Liver (tissue), 9 donors: Measurements from ENCODE around the gene ACOT7. TPM values are rescaled to one million over a fixed set of nuclear protein-coding genes. Genes with fewer than 3 reads are reported as not detected.

Source experiments
- DNase-seq: peaks from one replicate; pipeline ENCODE4 v3.0.0-alpha.2; 2017; ENCODE audit warnings: low spot score
- H3K27ac ChIP-seq, 2 donors: one replicate each; pipeline ENCODE4 v1.7.0; 2013; ENCODE audit warnings: inconsistent platforms in 2 of 2, low read length in 2 of 2, control low read depth in 1 of 2, low read depth in 1 of 2, mild to moderate bottlenecking in 1 of 2
- H3K27me3 ChIP-seq, 4 donors: one replicate each; pipeline versions ENCODE4 v1.6.1 to v1.7.0; 2013; ENCODE audit warnings: low read length in 3 of 4, inconsistent platforms in 1 of 4, mild to moderate bottlenecking in 1 of 4, moderate library complexity in 1 of 4; ENCODE audit not compliant: control insufficient read depth in 4 of 4, insufficient read depth in 4 of 4
- H3K36me3 ChIP-seq, 4 donors: one replicate each; pipeline versions ENCODE4 v1.6.1 to v1.7.0; 2013; ENCODE audit warnings: low read length in 3 of 4, mild to moderate bottlenecking in 3 of 4, low read depth in 1 of 4, moderate library complexity in 1 of 4; ENCODE audit not compliant: control insufficient read depth in 4 of 4, insufficient read depth in 3 of 4
- H3K4me1 ChIP-seq, 4 donors: one replicate each; pipeline versions ENCODE4 v1.6.1 to v1.7.0; 2013; ENCODE audit warnings: low read length in 3 of 4, mild to moderate bottlenecking in 3 of 4, moderate library complexity in 1 of 4; ENCODE audit not compliant: control insufficient read depth in 4 of 4, insufficient read depth in 4 of 4
- H3K4me3 ChIP-seq, 3 donors: one replicate each; pipeline versions ENCODE4 v1.6.1 to v1.7.0; 2013; ENCODE audit warnings: low read length in 3 of 3, control low read depth in 1 of 3, low read depth in 1 of 3, mild to moderate bottlenecking in 1 of 3
- H3K9ac ChIP-seq, 2 donors: one replicate each; pipeline ENCODE4 v1.7.0; 2013; ENCODE audit warnings: low read length in 2 of 2, mild to moderate bottlenecking in 2 of 2, moderate library complexity in 2 of 2, control low read depth in 1 of 2, low read depth in 1 of 2
- H3K9me3 ChIP-seq, 4 donors: one replicate each; pipeline versions ENCODE4 v1.6.1 to v1.7.0; 2013; ENCODE audit warnings: low read length in 3 of 4; ENCODE audit not compliant: control insufficient read depth in 4 of 4
- EGR1 ChIP-seq, 2 donors: IDR thresholded peaks; 2 replicates each; pipeline ENCODE4 v1.6.1; 2016 to 2018; ENCODE audit warnings: antibody characterized with exemption in 2 of 2, low read depth in 2 of 2
- FOXA1 ChIP-seq: IDR thresholded peaks from 2 replicates; pipeline ENCODE4 v1.6.1; 2016; ENCODE audit warnings: antibody characterized with exemption
- FOXA2 ChIP-seq: IDR thresholded peaks from 2 replicates; pipeline ENCODE4 v1.6.1; 2016; ENCODE audit warnings: antibody characterized with exemption
- GABPA ChIP-seq, 2 donors: IDR thresholded peaks in 1 of 2; conservative IDR thresholded peaks in 1 of 2; 2 replicates each; pipeline ENCODE4 v1.6.1; 2016; ENCODE audit warnings: antibody characterized with exemption in 2 of 2, mild to moderate bottlenecking in 1 of 2, moderate library complexity in 1 of 2
- HNF4A ChIP-seq, 2 donors: conservative IDR thresholded peaks; 2 replicates each; pipeline ENCODE4 v1.6.1; 2016; ENCODE audit warnings: antibody characterized with exemption in 2 of 2, mild to moderate bottlenecking in 2 of 2
- HNF4G ChIP-seq: IDR thresholded peaks from 2 replicates; pipeline ENCODE4 v1.6.1; 2016; ENCODE audit warnings: antibody characterized with exemption
- JUND ChIP-seq, 2 donors: IDR thresholded peaks; 2 replicates each; pipeline ENCODE4 v1.6.1; 2016; ENCODE audit warnings: antibody characterized with exemption in 2 of 2
- MAX ChIP-seq: IDR thresholded peaks from 2 replicates; pipeline ENCODE4 v1.6.1; 2016; ENCODE audit warnings: antibody characterized with exemption
- NR2F2 ChIP-seq: IDR thresholded peaks from 2 replicates; pipeline ENCODE4 v1.6.1; 2016; ENCODE audit warnings: antibody characterized with exemption
- RAD21 ChIP-seq, 2 donors: IDR thresholded peaks; 2 replicates each; pipeline ENCODE4 v1.6.1; 2016; ENCODE audit warnings: antibody characterized with exemption in 2 of 2, mild to moderate bottlenecking in 2 of 2
- RXRA ChIP-seq, 2 donors: IDR thresholded peaks; 2 replicates each; pipeline ENCODE4 v1.6.1; 2017 to 2018; ENCODE audit warnings: antibody characterized with exemption in 2 of 2, mild to moderate bottlenecking in 1 of 2
- SP1 ChIP-seq: IDR thresholded peaks from 2 replicates; pipeline ENCODE4 v1.6.1; 2018; ENCODE audit warnings: antibody characterized with exemption, mild to moderate bottlenecking
- TAF1 ChIP-seq: conservative IDR thresholded peaks from 2 replicates; pipeline ENCODE4 v1.6.1; 2016; ENCODE audit warnings: antibody characterized with exemption, mild to moderate bottlenecking
- YY1 ChIP-seq: IDR thresholded peaks from 2 replicates; pipeline ENCODE4 v1.6.1; 2016; ENCODE audit warnings: antibody characterized with exemption, mild to moderate bottlenecking
- ZBTB33 ChIP-seq: IDR thresholded peaks from 2 replicates; pipeline ENCODE4 v1.6.1; 2016; ENCODE audit warnings: antibody characterized with exemption
- WGBS: extraction: QIAGEN DNeasy Blood & Tissue Kit; methylation state at CpG from one replicate; pipeline ENCODE4 v1.1.7; 2013; 5-methylcytosine and 5-hydroxymethylcytosine counted together
- polyA plus RNA-seq, 2 donors: library from polyadenylated mRNA; stranded (reverse) in 1 of 2; unstranded in 1 of 2; fragments of 200-250 nt in 1 of 2; fragments of >200 nt in 1 of 2; fragmentation: Nextera tagmentation in 1 of 2; extraction: Ambion mirVana in 1 of 2; gene quantifications; one replicate each; pipeline versions ENCODE4 v1.2.1 to v1.2.3, GENCODE V29; 2013 to 2015
- total RNA-seq, 2 donors: library from RNA; depleted of rRNA; stranded (reverse); fragments of >200 nt; gene quantifications; one replicate each; pipeline ENCODE4 v1.2.3, GENCODE V29; 2014
- TF ChIP-seq, protein P1 (sequence below): fragments of 150-350 bp; IDR thresholded peaks from 2 replicates; pipeline ENCODE4 v1.5.1; 2017; ENCODE audit warnings: improper control_type of control experiment, low read depth, low read length; ENCODE audit not compliant: missing input control
- TF ChIP-seq, protein P2 (sequence below): IDR thresholded peaks from 2 replicates; pipeline ENCODE4 v1.6.1; 2016; ENCODE audit warnings: antibody characterized with exemption, mild to moderate bottlenecking
- TF ChIP-seq, protein P3 (sequence below): IDR thresholded peaks from 2 replicates; pipeline ENCODE4 v1.6.1; 2016; ENCODE audit warnings: antibody characterized with exemption
- donor health status: healthy.
- donor health status: healthy.
- donor health status: healthy.
- donor health status: healthy.
- donor health status: healthy.

Gene ACOT7
- total and polyA plus RNA-seq, 4 donors = 8.7 to 14.4 (median 10.4) TPM

- Histone ChIP-seq H3K36me3 (no peaks in the 10 kb centered on the region), H3K4me3 (no peak overlapping the region), H3K27ac (peak overlapping the region; percentile 88 to 89), H3K9ac (peak overlapping the region in 1 of 2 donors; percentile 5), H3K9me3 (no peaks in the 10 kb centered on the region), H3K4me1 (peaks cover 29 to 72% (median 55%) of the 10 kb centered on the region in 4 donors), H3K27me3 (no peaks in the 10 kb centered on the region)
- peak in 1 of 2 donors; percentile 19 for TF ChIP-seq GABPA (IDR thresholded peaks at IDR 0.05 in 1 of 2, conservative IDR thresholded peaks at IDR 0.05 in 1 of 2)
- peak; percentile 79 for TF ChIP-seq NR2F2
- no peak for TF ChIP-seq TAF1
- peak; percentile 81 to 90 for TF ChIP-seq HNF4A (conservative IDR thresholded peaks at IDR 0.05)
- peak; percentile 89 to 95 for TF ChIP-seq RXRA (IDR thresholded peaks at IDR 0.05)
- TF ChIP-seq JUND (IDR thresholded peaks at IDR 0.05) = peak in 1 of 2 donors; percentile 59
- TF ChIP-seq SP1 = peak; percentile 96
- TF ChIP-seq ZBTB33 = peak; percentile 66
- TF ChIP-seq, protein P1, sequence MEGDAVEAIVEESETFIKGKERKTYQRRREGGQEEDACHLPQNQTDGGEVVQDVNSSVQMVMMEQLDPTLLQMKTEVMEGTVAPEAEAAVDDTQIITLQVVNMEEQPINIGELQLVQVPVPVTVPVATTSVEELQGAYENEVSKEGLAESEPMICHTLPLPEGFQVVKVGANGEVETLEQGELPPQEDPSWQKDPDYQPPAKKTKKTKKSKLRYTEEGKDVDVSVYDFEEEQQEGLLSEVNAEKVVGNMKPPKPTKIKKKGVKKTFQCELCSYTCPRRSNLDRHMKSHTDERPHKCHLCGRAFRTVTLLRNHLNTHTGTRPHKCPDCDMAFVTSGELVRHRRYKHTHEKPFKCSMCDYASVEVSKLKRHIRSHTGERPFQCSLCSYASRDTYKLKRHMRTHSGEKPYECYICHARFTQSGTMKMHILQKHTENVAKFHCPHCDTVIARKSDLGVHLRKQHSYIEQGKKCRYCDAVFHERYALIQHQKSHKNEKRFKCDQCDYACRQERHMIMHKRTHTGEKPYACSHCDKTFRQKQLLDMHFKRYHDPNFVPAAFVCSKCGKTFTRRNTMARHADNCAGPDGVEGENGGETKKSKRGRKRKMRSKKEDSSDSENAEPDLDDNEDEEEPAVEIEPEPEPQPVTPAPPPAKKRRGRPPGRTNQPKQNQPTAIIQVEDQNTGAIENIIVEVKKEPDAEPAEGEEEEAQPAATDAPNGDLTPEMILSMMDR = no peak
- peak; percentile 29 for TF ChIP-seq HNF4G
- TF ChIP-seq MAX = peak; percentile 85
- peak; percentile 51 for TF ChIP-seq FOXA2
- TF ChIP-seq, protein P2, sequence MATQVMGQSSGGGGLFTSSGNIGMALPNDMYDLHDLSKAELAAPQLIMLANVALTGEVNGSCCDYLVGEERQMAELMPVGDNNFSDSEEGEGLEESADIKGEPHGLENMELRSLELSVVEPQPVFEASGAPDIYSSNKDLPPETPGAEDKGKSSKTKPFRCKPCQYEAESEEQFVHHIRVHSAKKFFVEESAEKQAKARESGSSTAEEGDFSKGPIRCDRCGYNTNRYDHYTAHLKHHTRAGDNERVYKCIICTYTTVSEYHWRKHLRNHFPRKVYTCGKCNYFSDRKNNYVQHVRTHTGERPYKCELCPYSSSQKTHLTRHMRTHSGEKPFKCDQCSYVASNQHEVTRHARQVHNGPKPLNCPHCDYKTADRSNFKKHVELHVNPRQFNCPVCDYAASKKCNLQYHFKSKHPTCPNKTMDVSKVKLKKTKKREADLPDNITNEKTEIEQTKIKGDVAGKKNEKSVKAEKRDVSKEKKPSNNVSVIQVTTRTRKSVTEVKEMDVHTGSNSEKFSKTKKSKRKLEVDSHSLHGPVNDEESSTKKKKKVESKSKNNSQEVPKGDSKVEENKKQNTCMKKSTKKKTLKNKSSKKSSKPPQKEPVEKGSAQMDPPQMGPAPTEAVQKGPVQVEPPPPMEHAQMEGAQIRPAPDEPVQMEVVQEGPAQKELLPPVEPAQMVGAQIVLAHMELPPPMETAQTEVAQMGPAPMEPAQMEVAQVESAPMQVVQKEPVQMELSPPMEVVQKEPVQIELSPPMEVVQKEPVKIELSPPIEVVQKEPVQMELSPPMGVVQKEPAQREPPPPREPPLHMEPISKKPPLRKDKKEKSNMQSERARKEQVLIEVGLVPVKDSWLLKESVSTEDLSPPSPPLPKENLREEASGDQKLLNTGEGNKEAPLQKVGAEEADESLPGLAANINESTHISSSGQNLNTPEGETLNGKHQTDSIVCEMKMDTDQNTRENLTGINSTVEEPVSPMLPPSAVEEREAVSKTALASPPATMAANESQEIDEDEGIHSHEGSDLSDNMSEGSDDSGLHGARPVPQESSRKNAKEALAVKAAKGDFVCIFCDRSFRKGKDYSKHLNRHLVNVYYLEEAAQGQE = peak; percentile 89
- TF ChIP-seq, protein P3, sequence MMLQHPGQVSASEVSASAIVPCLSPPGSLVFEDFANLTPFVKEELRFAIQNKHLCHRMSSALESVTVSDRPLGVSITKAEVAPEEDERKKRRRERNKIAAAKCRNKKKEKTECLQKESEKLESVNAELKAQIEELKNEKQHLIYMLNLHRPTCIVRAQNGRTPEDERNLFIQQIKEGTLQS = peak; percentile 56
- TF ChIP-seq YY1 = peak; percentile 81
- TF ChIP-seq EGR1 (IDR thresholded peaks at IDR 0.05; ENCODE audit: low read depth in 2 of 2) = peak; percentile 20 to 69
- TF ChIP-seq FOXA1 = peak; percentile 81
- peak; percentile 38 to 52 for TF ChIP-seq RAD21 (IDR thresholded peaks at IDR 0.05)
- WGBS = 10% methylated on average over 13 of the region's 13 CpGs
- DNase-seq = peak; percentile 72
These were observed 34.1 kb downstream of the ACOT7 start for GRCh38 chr1:6359216-6360116.
